ENCODE measurements around the gene TMEM43.
"Not testable (repeated sequence)": the region's sequence is repeated elsewhere in the genome, so short reads cannot be mapped to it uniquely, and the experiment has no call there.

The TMEM43 gene

GRCh38 chr3:14118400-14119381 lies 6.2 kb upstream of the TMEM43 start:
- H3K4me3 ChIP-seq (ENCODE audit: low read depth, low read length), result no peak overlapping the region
- TF ChIP-seq, protein P1, sequence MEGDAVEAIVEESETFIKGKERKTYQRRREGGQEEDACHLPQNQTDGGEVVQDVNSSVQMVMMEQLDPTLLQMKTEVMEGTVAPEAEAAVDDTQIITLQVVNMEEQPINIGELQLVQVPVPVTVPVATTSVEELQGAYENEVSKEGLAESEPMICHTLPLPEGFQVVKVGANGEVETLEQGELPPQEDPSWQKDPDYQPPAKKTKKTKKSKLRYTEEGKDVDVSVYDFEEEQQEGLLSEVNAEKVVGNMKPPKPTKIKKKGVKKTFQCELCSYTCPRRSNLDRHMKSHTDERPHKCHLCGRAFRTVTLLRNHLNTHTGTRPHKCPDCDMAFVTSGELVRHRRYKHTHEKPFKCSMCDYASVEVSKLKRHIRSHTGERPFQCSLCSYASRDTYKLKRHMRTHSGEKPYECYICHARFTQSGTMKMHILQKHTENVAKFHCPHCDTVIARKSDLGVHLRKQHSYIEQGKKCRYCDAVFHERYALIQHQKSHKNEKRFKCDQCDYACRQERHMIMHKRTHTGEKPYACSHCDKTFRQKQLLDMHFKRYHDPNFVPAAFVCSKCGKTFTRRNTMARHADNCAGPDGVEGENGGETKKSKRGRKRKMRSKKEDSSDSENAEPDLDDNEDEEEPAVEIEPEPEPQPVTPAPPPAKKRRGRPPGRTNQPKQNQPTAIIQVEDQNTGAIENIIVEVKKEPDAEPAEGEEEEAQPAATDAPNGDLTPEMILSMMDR (IDR thresholded peaks at IDR 0.05; ENCODE audit: low read depth, low read length, missing control alignments), result no peak
- DNase-seq (ENCODE audit: low read depth), result no peak
- in situ Hi-C loops (cut with HindIII; ENCODE audit: low sequenced_read_pairs), result no loop called here

DNA sequence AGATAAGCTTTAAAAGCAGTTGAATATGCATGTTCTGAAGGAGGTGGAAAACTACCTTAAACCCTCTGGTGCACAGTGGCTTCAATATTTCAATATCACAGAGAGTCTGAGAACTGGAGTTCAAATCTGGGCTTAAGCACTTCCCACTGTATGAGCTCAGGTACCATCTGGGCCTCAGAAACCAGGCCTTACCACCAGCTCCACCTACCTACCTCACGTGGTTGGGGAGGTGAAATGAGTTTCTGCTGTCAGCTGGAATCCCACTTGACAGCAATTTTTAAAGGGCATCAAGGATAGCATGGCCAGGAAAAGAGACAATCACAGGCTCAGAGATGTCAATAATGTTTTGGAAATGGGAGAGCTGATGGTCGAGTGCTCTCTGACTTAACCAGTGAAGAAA lies 5.2 kb upstream of the TMEM43 start:
- in situ Hi-C loops (cut with HindIII; ENCODE audit: low sequenced_read_pairs), result no loop called here
- TF ChIP-seq, protein P1 (IDR thresholded peaks at IDR 0.05; ENCODE audit: low read depth, low read length, missing control alignments), result no peak

DNA sequence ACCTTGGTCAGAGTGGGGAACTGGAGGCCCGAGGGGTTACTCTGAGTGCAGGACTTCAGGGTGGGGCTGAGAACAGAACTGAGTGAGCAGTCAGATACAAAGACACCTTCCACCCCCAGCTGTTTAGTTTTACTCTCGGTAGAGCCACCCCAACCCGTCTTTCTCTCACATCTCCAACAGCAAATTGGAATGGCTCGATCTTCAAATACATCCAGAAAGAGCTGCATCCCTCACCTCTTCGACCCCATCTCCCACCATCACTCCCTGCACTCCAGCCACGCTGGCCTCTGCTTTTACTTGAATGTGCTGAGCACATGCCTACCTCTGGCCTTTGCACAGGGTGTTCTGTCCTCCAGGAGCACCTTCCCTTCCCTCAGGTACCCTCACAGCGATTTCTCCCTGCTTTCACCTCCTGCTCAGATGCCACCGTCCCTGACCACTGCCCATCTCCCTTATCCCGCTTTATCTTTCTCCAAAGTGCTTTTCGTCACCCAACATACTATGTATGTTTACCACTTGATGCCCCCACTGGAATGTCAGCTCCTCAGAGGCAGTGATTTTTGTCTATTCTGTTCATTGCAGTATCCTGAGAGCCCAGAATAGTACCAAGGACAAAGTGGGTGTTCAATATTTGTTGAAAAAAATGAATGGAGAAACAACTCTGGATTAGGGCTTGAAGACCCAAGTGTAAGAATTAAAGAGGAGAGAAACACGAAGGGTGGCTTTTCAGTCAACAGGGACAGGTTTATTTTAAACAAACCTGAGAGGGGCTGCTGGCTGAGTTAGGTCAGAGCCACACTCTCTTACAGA lies 4.5 kb upstream of the TMEM43 start:
- no peak for DNase-seq (ENCODE audit: low read depth)
- in situ Hi-C loops (cut with HindIII; ENCODE audit: low sequenced_read_pairs), result no loop called here
- no peak overlapping the region for H3K4me3 ChIP-seq (ENCODE audit: low read depth, low read length)
- TF ChIP-seq, protein P1 (IDR thresholded peaks at IDR 0.05; ENCODE audit: low read depth, low read length, missing control alignments), result no peak

More for the DNA sequence above, 5.2 kb upstream of the TMEM43 start:
- H3K4me3 ChIP-seq (ENCODE audit: low read depth, low read length), result no peak overlapping the region
- no peak for DNase-seq (ENCODE audit: low read depth)

- in situ Hi-C loops (cut with HindIII; ENCODE audit: low sequenced_read_pairs); DNase-seq (ENCODE audit: low read depth); H3K4me3 ChIP-seq (ENCODE audit: low read depth, low read length): not testable (repeated sequence)
Observed at GRCh38 chr3:14120921-14121448, 3.9 kb upstream of the TMEM43 start.

DNA sequence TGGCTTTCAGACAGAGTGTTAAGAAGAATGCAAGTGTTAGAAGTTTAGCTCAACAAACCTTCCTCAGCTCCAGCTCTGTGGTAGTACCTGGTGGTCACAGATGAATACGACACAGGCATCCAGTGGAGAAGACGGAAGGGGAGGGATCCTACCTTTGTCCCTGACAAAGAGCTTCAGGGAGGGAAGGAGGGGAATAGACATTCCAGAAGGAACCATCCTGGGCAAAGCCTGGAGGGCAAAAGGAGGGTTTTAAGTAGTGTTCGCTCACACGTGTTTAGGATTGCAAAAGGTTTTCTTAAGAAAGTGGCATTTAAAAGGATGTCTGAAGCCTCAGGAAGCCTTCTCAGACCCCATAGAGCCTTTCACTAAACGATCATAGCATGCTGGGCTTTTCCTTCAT lies 3.0 kb upstream of the TMEM43 start:
- in situ Hi-C loops (cut with HindIII; ENCODE audit: low sequenced_read_pairs), result no loop called here
- H3K4me3 ChIP-seq (ENCODE audit: low read depth, low read length), result no peak overlapping the region
- DNase-seq (ENCODE audit: low read depth), result no peak
- TF ChIP-seq, protein P1 (IDR thresholded peaks at IDR 0.05; ENCODE audit: low read depth, low read length, missing control alignments), result no peak

GRCh38 chr3:14122301-14122700 lies 2.6 kb upstream of the TMEM43 start:
- no peak for DNase-seq (ENCODE audit: low read depth)
- H3K4me3 ChIP-seq (ENCODE audit: low read depth, low read length), result no peak overlapping the region
- TF ChIP-seq, protein P1 (IDR thresholded peaks at IDR 0.05; ENCODE audit: low read depth, low read length, missing control alignments), result no peak
- in situ Hi-C loops (cut with HindIII; ENCODE audit: low sequenced_read_pairs), result no loop called here
